Measurements from ENCODE around the gene KRTAP1-4.
"Not testable (repeated sequence)": the region's sequence is repeated elsewhere in the genome, so short reads cannot be mapped to it uniquely, and the experiment has no call there.

Gene KRTAP1-4

GRCh38 chr17:41046735-41047465 lies 16.9 kb upstream of the KRTAP1-4 start, which contains the start of gene KRTAP2-1:
TSS of gene KRTAP2-1 (minus strand) at chr17:41047316. CDS start at chr17:41047267, 49 bp downstream.
- DNase-seq = not testable (repeated sequence)

DNA sequence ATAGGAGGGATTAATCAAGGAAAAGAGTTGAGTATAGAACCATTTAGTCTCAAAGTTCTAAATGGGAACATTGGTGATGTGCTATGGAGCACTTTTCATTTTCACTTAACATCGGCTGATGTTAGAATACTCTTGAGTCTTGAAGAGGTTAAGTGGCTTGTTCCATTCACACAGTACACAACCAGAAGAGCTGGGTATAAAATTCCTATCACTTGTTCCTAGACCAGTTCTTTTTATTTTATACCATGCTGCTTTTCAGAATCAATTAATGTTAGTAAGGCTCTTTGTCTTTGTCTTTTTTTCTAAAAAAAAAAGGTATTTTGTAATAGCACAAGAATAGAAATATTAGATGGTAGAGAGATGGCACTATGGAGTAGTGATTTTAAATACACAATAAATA lies 13.0 kb upstream of the KRTAP1-4 start:
- no peak for DNase-seq

DNA sequence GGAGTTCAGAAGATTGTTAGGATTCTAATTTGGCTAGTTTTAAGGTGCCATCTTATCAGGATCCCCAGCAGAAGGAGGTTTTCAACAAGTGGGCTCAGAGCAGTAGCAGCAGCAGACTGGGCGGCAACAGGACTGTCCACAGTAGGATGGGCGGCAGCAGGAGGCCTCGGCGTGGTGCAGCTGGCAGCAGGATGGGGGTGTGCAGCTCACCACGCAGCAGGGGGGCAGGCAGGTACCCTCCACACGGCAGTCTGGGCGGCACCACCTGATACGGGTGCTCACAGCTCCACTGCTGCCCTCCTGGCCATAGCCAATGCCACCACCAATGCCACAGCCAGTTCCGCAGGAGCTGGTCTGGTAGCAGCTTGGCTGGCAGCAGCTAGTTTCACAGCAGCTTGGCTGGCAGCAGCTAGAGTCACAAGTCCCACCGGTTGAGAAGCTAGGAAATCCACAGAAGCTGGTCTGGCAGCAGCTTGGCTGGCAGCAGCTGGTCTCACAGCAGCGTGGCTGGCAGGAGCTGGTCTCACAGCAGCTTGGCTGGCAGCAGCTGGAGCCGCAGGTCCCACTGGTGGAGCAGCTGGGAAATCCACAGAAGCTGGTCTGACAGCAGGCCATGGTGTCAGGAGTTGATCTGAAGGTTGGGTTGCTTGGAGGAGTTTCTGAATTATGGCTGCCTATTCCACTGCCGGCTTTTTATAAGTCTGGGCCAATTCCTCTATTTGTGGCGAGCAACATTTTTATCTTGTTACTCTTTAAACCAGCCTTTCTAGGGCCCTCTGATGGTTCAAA lies 11.0 kb upstream of the KRTAP1-4 start, which contains the start of gene KRTAP1-1:
Gene KRTAP1-1 (minus strand): TSS at position 668 of the 789 bp plus-strand sequence. CDS start 53 bp downstream, at position 615.
- peak; percentile 73 for DNase-seq

- no peak for DNase-seq
Measured at GRCh38 chr17:41037853-41038350, 7.9 kb upstream of the KRTAP1-4 start.

- DNase-seq = peak; percentile 56
Measured at GRCh38 chr17:41034346-41034935, 4.4 kb upstream of the KRTAP1-4 start, which contains the start of gene KRTAP1-3. TSS of gene KRTAP1-3 (minus strand) at chr17:41034874. CDS start at chr17:41034821, 53 bp downstream.

GRCh38 chr17:41026715-41027471 lies 3.1 kb downstream of the KRTAP1-4 start, which contains the start of gene KRTAP1-5:
TSS of gene KRTAP1-5 (minus strand) at chr17:41027208. CDS start at chr17:41027155, 53 bp downstream.
- peak; percentile 57 for DNase-seq

- DNase-seq = no peak
Measured at GRCh38 chr17:41024697-41025096, 5.3 kb downstream of the KRTAP1-4 start.

- no peak for DNase-seq
Measured at GRCh38 chr17:41020336-41020735, 9.7 kb downstream of the KRTAP1-4 start.

DNA sequence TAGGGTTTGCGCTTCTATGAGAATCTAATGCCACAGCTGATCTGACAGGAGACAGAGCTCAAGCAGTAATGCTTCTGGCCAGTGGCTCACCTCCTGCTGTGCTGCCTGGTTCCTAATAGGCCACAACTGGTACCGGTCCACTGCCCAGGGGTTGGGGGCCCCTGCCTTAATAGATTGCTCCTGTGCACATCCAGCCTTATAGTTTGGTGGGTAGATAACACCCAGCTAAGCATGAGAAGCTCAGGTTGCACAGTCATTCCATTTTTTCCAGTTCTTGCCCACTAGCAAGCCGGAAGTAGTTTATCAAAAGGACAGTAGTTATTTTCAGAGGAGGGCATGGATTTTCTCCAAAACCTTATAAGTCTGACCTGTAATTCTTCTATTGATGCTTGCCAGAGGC lies 10.6 kb downstream of the KRTAP1-4 start:
- DNase-seq = no peak

DNA sequence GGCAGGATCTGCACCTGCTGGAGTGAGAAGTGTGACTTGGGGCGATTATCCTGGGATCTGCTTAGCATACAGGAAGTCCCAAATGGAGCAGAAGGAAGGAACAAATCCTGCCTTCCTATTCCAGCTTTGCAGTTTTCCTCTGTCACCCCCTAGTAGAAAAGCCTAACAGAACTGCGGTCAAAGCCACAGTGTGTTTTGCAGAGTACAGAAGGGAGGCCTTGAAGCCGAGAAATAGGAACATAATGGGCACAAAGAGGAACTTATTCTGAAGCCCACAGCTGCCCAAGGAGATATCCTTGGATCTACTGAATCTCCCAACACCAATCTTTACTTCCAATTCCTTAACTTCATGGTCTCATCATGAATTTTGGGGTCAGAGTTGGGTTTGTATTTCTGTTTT lies 11.5 kb downstream of the KRTAP1-4 start:
- DNase-seq = no peak

DNA sequence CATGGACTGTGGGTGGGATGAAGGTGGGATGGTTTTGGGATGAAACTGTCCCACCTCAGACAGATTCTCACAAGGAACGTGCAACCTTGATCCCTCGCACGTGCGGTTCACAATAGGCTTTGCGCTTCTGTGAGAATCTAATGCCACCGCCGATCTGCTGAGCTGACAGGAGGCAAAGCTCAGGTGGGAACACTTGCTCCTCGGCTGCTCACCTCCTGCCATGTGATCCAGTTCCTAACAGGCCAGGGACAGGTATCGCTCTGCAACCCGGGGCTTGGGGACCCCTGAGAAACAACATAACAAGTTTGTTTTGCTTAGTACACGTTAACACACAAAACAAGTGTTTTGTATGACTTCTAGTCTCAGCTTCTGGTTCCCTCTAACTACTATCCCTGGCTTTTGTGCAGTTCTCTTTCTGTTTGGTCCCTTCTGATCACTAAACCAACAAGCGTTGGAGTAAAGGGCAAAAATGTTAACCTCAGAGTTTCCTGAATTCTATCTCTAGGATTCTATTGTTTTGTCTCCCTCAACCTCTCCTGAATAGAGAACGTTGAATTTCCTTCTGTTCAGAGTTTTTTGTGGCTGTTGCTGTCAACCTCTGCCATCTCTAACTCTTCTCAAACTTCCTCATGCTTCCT lies 13.3 kb downstream of the KRTAP1-4 start:
- DNase-seq = no peak

- no peak for DNase-seq
Measured at GRCh38 chr17:41015454-41015853, 14.5 kb downstream of the KRTAP1-4 start.

DNA sequence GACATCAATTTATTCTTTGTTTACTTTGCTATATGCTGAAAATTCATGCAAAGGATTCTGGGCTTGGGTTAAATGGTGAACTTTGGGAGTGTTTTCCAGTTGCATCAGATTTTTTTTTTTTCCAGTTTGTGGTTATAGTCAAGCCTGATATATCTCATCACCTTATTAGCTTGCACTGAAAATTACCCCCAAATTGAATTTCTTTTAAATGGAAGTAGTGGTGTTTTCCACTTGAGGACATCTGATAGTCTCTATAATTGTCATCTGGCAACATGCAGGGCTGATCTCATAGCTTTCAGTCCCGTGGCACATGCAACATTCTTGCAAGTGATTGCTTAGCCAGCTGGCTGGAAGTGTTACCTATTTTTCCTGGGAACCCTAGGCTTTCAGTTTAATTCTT lies 16.4 kb downstream of the KRTAP1-4 start:
- peak; percentile 20 for DNase-seq

GRCh38 chr17:41013181-41013580 lies 16.8 kb downstream of the KRTAP1-4 start:
- DNase-seq = no peak

- DNase-seq = no peak
Measured at GRCh38 chr17:41012326-41013120, 17.5 kb downstream of the KRTAP1-4 start.

DNA sequence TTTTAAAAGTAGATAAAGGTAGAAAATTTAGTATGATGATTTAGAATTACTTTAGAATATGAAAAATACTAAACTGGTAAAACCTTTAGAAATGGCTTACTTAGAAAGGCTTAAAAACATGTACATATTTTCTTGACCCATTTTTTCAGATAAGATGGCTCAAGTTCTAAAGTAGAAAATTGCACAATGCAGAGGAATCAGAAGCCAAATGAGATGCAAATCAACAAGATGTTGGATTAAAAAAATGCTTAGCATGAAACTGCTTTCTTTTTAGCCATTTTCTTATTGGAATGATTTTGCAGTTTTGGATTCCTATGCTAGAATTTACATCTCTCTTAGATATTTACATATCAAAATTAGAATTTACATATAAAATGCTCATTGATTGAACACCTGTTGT lies 19.6 kb downstream of the KRTAP1-4 start:
- DNase-seq = no peak

GRCh38 chr17:41009936-41010335 lies 20.1 kb downstream of the KRTAP1-4 start:
- no peak for DNase-seq

DNA sequence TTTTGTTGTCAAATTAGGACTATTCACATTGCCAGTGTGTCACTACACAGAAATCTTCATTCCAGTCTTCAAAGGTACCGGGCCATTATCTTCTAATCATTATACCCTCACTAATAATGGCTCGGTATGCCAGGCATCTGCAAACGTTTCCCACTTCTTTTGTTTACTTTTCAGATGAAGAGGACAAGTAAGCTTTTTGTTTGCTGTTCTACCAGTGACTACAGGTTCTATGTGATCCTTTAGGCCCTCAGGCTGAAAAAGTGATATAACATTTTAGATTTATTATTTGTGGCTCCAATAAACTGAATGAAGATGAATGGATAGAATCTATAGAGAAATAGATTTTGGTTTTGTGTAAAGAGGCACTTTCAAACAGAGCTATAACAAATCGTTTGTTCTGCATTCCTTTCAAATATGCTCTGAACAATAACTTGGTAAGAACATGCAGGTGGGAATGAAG lies 20.7 kb downstream of the KRTAP1-4 start:
- DNase-seq = no peak

DNA sequence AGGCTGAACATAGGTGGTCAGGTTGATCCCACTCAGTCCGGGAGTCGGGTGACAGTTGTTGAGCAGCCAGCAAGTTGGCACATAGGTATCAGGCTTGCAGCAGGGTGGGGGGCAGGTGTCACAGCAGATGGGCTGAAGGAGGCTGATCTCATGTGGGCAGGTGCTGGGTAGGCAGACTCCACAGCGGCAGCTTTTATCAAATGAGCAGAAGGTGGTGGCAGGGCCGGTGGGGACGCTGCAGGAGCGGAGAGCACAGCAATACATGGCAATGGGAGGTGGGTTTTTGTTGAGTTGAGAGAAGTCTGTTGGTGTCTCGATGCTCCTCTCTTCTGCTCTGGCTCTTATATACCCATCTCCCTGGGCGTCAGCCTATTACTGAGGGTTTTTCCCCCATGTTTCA lies 21.2 kb downstream of the KRTAP1-4 start, which contains the start of gene KRTAP3-1:
Gene KRTAP3-1 (minus strand): TSS at position 318 of the 400 bp plus-strand sequence. CDS start 54 bp downstream, at position 264.
- DNase-seq = no peak

- DNase-seq = no peak
Measured at GRCh38 chr17:41004397-41004796, 25.6 kb downstream of the KRTAP1-4 start.

DNA sequence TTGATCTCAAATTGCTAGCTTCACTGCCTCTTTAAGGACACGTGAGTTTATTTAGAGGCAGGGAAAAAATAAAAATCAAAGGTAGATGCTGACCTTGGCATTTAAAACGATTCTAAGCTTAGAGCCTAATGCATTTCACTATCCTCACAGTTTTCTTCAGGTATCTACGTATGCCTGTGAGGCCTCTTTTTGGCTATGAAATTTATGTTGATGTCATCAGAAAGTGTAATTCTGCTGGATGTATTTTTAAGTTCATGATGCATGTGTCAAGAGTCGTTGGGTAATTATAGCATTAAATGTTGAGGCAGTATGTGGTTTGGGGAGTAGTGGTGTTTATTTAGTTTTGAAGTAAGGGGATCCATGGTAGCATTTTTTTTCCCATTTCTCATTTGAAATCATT lies 26.1 kb downstream of the KRTAP1-4 start:
- DNase-seq = no peak

All from right hindlimb (tissue), 1 donor.